ENCODE data around the gene ANXA2.

DNA sequence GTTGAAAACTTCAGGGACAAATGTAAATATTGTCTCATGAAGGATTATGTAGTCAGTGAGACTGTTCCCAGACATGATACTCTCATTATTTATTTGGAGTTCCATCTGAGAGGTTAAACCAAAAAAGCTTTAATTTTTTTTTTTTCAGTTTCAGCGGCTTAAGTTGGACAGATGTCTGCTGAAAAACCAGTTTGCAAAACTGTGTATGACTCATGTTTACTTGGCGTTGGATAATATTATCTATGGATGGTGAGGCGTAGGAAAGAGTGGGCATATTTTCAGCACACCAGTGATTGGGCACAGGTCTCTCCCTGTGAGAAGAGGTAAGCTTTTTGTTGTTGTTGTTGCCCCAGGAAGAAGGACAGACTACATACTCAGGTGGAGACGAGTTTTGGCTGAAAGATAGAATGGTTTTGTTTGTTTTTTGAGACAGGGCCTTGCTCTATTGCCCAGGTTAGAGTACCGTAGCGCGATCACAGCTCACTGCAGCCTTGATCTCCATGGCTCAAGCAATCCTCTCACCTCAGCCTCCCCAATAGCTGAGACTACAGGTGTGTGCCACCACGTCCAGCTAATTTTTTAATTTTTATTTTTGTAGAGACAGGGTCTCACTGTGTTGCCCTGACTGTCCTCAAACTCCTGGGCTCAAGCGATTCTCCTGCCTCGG, 16.4 kb upstream of the ANXA2 start:
- TF ChIP-seq EZH2phosphoT487 (IDR thresholded peaks at IDR 0.05; ENCODE audit: borderline replicate concordance), result no peak
- TF ChIP-seq, protein P1, sequence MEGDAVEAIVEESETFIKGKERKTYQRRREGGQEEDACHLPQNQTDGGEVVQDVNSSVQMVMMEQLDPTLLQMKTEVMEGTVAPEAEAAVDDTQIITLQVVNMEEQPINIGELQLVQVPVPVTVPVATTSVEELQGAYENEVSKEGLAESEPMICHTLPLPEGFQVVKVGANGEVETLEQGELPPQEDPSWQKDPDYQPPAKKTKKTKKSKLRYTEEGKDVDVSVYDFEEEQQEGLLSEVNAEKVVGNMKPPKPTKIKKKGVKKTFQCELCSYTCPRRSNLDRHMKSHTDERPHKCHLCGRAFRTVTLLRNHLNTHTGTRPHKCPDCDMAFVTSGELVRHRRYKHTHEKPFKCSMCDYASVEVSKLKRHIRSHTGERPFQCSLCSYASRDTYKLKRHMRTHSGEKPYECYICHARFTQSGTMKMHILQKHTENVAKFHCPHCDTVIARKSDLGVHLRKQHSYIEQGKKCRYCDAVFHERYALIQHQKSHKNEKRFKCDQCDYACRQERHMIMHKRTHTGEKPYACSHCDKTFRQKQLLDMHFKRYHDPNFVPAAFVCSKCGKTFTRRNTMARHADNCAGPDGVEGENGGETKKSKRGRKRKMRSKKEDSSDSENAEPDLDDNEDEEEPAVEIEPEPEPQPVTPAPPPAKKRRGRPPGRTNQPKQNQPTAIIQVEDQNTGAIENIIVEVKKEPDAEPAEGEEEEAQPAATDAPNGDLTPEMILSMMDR (conservative IDR thresholded peaks at IDR 0.05; ENCODE audit: low read length), result no peak

Data from Loucy (cell line).